Measurements from ENCODE around the gene BCAS1.

BCAS1 gene

DNA sequence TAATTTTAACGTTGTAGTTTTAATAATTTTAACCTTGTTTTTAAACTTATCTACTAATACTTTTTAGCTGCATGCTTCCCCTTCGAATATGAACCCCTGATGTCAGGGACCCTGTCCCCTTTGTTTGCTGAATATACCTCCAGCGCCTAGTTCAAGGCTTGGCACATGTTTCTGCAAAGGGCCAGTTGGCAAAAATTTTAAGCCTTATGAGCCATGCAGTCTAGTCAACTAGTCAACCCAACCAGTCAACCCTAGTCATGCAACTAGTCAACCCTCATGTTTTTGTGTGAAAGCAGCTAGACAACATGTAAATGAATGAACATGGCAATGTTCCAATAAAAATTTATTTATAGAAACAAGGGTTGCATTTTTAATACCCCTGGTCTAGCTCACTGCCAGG lies 119.8 kb downstream of the BCAS1 start:
- H3K4me1 Mint-ChIP-seq (ENCODE audit: low read depth) = peaks cover 33% of the 10 kb centered on the region
- no peak overlapping the region for H3K4me3 Mint-ChIP-seq
- H3K27ac Mint-ChIP-seq = peak overlapping the region; percentile 54
- intact Hi-C loops (cut with micrococcal nuclease) = no loop called here
- H3K27me3 Mint-ChIP-seq = no peaks in the 10 kb centered on the region
- no peaks in the 10 kb centered on the region for H3K9me3 Mint-ChIP-seq
- no peaks in the 10 kb centered on the region for H3K36me3 Mint-ChIP-seq (ENCODE audit: low read depth)

DNA sequence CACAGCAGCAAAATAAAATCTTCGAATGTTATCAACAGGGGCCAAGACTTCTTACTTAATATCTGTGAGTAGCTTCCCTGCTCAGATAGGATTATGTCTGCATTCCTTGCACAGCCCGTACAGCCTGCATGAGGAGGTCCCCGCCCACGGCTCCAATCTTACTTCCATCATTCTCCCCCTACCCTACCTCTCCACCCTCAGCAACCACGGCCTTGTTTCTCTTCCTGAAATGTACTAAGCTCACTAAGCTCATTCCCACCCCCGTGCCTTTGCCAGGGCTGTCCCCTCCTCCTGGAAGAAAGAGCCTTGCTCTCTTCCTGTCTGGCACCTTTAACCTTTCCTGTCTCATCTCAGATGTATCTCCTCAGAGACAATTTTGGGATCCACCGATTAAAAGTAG lies 120.4 kb downstream of the BCAS1 start:
- Mint-ChIP-seq H3K27ac (peak overlapping the region; percentile 54), H3K27me3 (no peaks in the 10 kb centered on the region), H3K9me3 (no peaks in the 10 kb centered on the region), H3K4me3 (no peak overlapping the region), H3K4me1 (ENCODE audit: low read depth) (peaks cover 33% of the 10 kb centered on the region), H3K36me3 (ENCODE audit: low read depth) (no peaks in the 10 kb centered on the region)
- intact Hi-C loops (cut with micrococcal nuclease) = no loop called here

DNA sequence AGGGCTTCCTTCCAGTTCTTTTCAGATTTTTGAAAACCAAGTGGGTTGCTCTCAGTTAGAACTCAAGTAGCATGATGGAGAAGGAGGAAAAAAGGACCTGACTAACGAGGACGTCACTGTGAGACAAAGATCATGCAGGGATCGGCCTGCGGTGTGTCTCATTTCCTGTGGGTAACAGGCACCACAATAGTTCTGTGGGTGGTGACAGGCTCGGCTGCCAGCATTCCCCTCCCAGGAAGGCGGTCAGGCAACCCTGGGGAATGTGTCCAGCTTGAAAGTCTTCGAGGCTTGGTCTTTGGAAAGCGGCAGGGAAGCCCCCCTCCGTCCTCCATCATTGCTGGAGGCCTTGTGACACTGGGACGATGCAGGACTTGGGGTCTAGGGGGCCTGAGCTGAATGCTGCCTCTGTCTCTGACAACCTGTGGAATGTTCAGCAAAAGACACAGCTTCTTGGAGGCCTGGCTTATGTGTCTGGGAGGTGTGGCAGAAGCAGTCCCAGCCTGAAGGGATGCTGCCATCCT lies 121.0 kb downstream of the BCAS1 start:
- H3K27me3 Mint-ChIP-seq = no peaks in the 10 kb centered on the region
- intact Hi-C loops (cut with micrococcal nuclease) = no loop called here
- H3K9me3 Mint-ChIP-seq = no peaks in the 10 kb centered on the region
- H3K4me3 Mint-ChIP-seq = no peak overlapping the region
- no peaks in the 10 kb centered on the region for H3K36me3 Mint-ChIP-seq (ENCODE audit: low read depth)
- H3K27ac Mint-ChIP-seq = peak overlapping the region; percentile 54
- peaks cover 34% of the 10 kb centered on the region for H3K4me1 Mint-ChIP-seq (ENCODE audit: low read depth)

DNA sequence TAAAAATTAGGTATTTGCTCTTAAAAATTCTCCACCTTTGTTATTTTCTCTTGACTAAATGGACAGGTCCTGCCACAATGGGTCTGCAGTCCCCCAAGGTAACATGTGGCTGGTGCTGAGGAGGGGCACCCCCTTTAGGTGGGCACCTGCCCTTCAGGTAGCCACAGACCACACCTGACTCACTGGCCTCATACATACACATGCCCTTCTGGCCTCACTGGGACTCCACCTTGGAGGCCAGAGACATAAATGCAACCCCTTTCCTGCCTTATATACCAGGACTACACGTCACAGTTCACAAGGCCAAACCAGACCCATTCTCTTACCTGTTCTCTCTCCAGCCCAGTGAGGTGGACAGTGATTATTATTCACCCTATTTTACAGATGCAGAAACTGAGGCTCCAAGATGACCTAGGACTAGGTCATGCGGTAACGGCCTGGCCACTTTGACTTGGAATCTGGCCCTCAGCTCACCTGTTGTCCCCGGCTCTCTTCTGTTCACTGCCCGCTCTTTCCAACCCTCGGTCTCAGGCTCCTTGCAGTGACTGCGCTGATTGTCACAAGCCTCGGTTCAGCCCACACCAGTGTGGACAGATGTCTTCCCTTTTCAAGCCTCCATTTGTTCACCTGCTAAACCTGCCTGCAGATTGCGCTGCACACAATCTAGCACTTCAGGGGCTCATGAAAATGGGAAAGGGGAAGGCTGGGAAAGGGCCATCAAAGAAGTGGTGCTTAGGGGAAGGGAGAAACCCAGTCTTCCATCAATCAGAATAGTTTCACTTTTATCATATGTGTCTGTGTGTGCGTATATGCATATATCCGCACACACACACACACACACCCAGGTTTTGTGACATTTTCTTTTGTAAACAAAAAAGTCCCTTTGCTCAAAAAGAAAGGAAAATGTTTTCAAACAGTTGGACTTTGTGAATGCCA lies 121.7 kb downstream of the BCAS1 start:
- no peak overlapping the region for H3K4me3 Mint-ChIP-seq
- H3K9me3 Mint-ChIP-seq = no peaks in the 10 kb centered on the region
- no peaks in the 10 kb centered on the region for H3K27me3 Mint-ChIP-seq
- H3K27ac Mint-ChIP-seq = peak overlapping the region; percentile 54
- no peaks in the 10 kb centered on the region for H3K36me3 Mint-ChIP-seq (ENCODE audit: low read depth)
- intact Hi-C loops (cut with micrococcal nuclease) = no loop called here
- H3K4me1 Mint-ChIP-seq (ENCODE audit: low read depth) = peaks cover 42% of the 10 kb centered on the region

DNA sequence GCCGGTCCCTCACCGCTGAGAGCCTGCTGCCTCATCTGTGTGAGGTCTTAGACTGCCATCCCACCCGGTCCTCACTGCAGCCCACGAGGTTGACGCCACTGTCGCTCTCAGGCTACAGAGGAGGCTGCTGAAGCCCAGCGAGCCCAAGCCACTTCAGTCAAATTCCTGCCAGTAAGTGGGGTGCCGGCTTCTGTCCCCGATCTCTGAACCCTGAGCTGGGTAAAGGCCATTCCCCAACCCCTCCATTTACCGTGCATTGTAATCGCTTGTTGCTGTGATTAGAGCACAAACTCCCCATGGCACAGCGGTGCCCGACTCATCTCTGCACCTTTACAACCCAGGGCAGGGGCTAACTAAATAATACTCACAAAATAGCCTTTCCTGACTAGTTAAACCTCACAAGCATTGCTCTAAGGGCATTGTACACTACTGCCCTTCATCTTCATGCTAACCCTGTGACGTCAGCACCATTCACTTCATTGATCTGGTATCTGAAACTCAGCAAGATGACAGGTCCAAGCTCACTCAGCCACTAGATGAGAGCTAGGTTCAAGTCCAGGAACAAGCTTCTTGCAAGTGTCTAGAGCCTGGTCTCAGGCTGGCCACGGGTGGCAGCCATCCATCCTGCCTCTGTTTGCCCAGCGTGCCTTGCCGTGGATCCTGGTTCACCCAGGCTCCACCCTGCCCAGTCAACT lies 122.7 kb downstream of the BCAS1 start:
- Mint-ChIP-seq H3K27ac (no peak overlapping the region), H3K27me3 (no peaks in the 10 kb centered on the region), H3K4me1 (ENCODE audit: low read depth) (peaks cover 50% of the 10 kb centered on the region), H3K36me3 (ENCODE audit: low read depth) (no peaks in the 10 kb centered on the region), H3K9me3 (no peaks in the 10 kb centered on the region), H3K4me3 (no peak overlapping the region)
- intact Hi-C loops (cut with micrococcal nuclease) = no loop called here

DNA sequence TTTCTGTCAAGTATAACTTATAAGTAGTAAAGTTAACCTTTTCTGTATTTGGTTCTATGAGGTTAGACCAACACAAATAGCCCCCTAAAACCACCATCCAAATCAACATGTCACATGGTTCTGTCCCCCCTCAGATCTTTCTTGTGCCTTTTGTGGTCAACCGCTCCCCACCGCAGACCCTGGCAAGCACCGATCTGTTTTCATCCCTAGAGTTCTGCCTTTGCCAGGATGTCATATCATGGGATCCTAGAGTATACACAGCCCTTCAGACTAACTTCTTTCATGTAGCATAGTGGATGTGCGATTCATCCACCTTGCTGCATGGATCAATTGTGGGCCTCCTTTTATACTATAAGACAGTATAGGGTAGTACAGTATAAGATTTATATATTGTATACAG lies 124.3 kb downstream of the BCAS1 start:
- Mint-ChIP-seq H3K4me3 (no peak overlapping the region), H3K4me1 (ENCODE audit: low read depth) (peaks cover 51% of the 10 kb centered on the region), H3K27me3 (no peaks in the 10 kb centered on the region), H3K27ac (no peak overlapping the region), H3K36me3 (ENCODE audit: low read depth) (no peaks in the 10 kb centered on the region), H3K9me3 (no peaks in the 10 kb centered on the region)
- intact Hi-C loops (cut with micrococcal nuclease) = no loop called here

DNA sequence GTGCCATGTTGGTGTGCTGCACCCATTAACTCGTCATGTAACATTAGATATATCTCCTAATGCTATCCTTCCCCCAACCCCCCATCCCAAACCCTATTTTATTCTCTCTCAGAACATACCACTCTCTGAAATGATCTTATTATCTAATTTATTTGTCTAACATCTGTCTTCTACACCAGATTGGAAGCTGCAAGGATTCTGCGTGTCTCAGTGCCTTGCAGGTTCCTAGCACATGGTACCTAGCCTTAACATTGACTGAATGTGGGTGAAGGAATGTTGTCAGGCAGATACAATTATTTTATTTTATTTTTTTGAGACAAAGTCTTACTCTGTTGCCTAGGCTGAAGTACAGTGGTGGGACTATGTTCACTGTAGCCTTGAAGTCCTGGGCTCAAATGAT lies 124.9 kb downstream of the BCAS1 start:
- peaks cover 57% of the 10 kb centered on the region for H3K4me1 Mint-ChIP-seq (ENCODE audit: low read depth)
- no peak overlapping the region for H3K27ac Mint-ChIP-seq
- H3K9me3 Mint-ChIP-seq = no peaks in the 10 kb centered on the region
- intact Hi-C loops (cut with micrococcal nuclease) = no loop called here
- H3K36me3 Mint-ChIP-seq (ENCODE audit: low read depth) = no peaks in the 10 kb centered on the region
- H3K27me3 Mint-ChIP-seq = no peaks in the 10 kb centered on the region
- H3K4me3 Mint-ChIP-seq = no peak overlapping the region

DNA sequence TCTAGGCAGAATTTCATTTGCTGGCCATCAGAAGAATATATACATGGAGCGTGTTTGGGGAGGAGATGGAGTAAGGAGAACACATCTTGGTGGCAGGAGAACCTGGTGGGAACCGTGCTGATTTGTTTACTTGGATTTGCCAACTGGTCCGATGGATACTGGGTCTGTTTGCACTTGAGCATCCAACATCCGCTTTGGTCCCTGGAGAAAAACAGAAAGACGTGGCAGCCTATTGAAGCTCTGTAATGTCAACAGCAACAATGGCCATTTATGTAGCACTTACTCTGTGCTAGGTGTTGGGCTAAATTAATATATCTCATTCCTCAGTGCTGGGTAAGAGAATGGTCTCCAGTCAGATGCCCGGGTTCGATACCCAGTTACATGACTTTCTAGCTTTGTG lies 125.6 kb downstream of the BCAS1 start:
- no peaks in the 10 kb centered on the region for H3K27me3 Mint-ChIP-seq
- no peaks in the 10 kb centered on the region for H3K9me3 Mint-ChIP-seq
- H3K27ac Mint-ChIP-seq = peak overlapping the region; percentile 69
- no peaks in the 10 kb centered on the region for H3K36me3 Mint-ChIP-seq (ENCODE audit: low read depth)
- peaks cover 56% of the 10 kb centered on the region for H3K4me1 Mint-ChIP-seq (ENCODE audit: low read depth)
- H3K4me3 Mint-ChIP-seq = no peak overlapping the region
- intact Hi-C loops (cut with micrococcal nuclease) = loop anchor here (5.0 kb wide), 2 partner anchors 72 to 258 kb away; no protein-coding TSS in a partner anchor

DNA sequence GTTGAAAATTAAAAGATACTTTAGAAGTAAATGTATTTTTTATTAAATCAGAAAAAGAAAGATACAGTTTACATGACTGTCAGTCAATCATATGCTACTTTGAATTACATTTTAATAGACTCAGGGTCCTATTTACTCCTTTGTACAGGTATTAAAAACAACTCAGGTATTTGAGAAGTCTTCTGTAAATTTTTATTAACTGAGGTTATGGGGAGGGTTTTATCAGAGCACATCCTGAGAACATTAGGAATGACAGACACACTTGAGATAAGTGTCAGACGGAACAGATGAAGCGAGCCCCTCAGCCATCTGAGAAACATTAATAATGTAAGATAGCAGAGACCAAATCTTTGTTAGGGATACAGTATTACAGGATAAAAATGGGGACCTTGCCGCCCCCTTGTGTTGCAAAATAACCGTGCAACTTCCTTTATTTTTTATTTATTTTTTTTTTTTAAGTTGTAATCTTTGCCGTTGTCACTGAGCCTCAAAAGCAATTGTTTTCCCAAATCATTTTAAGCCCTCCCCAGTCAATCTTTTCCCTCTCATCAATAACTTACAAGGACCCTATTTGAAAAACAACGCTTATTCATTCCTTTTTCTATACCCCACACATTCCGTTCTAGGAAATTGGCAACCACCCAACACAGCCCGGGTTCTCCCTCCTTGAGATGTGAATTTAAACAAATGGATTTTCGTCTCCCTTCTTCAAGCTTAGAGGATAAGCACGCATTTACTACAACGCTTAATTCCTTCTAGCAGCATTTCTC lies 126.7 kb downstream of the BCAS1 start:
- peak overlapping the region; percentile 69 for H3K27ac Mint-ChIP-seq

DNA sequence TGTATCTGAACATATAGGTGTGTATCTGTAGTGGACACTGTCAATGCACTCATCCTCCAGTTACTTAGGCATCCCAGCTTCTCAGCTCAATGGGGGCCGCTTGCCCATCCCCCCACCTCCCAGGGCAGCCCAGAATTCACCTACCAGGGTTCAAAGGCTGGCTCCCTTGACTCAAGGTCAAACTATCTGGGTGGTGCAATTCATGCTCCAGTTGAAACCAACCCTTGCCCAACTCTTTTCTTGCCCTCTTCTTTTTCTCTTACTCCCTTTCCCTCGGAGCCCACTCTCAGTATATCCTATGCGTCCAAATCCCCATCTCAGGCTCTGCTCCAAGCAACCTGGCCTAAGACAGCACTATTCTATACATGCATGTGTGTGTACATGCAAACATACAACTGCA lies 127.4 kb downstream of the BCAS1 start:
- intact Hi-C loops (cut with micrococcal nuclease) = loop anchor here (1.0 to 5.0 kb wide), 3 partner anchors 71 to 259 kb away; no protein-coding TSS in a partner anchor
- no peaks in the 10 kb centered on the region for H3K36me3 Mint-ChIP-seq (ENCODE audit: low read depth)
- H3K4me1 Mint-ChIP-seq (ENCODE audit: low read depth) = peaks cover 58% of the 10 kb centered on the region
- no peak overlapping the region for H3K27ac Mint-ChIP-seq
- no peaks in the 10 kb centered on the region for H3K27me3 Mint-ChIP-seq
- H3K9me3 Mint-ChIP-seq = no peaks in the 10 kb centered on the region
- H3K4me3 Mint-ChIP-seq = no peak overlapping the region

More for the DNA sequence above, 126.7 kb downstream of the BCAS1 start:
- Mint-ChIP-seq H3K27me3 (no peaks in the 10 kb centered on the region), H3K9me3 (no peaks in the 10 kb centered on the region), H3K4me1 (ENCODE audit: low read depth) (peaks cover 55% of the 10 kb centered on the region), H3K36me3 (ENCODE audit: low read depth) (no peaks in the 10 kb centered on the region), H3K4me3 (peak overlapping the region; percentile 68)
- intact Hi-C loops (cut with micrococcal nuclease) = loop anchor here (1.0 to 5.0 kb wide), 3 partner anchors 71 to 259 kb away; no protein-coding TSS in a partner anchor

DNA sequence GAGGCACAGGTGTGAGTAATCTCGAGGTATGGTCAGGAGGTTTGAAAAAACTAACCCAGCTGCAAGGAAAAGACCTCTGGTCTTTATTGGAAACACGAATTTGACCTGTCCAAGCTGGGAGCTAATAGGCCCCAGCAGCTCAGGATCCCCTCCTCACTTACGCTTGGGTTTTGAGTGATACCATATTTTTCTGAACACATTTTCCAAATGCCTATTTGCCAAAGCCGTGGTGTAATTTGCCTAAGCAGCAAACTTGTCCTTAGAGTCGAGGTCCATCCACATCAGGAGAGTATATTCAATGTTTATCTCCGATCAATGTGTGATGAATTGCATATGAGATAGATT lies 128.0 kb downstream of the BCAS1 start:
- Mint-ChIP-seq H3K36me3 (ENCODE audit: low read depth) (no peaks in the 10 kb centered on the region), H3K27me3 (no peaks in the 10 kb centered on the region), H3K27ac (no peak overlapping the region), H3K9me3 (no peaks in the 10 kb centered on the region), H3K4me3 (no peak overlapping the region), H3K4me1 (ENCODE audit: low read depth) (peaks cover 62% of the 10 kb centered on the region)
- intact Hi-C loops (cut with micrococcal nuclease) = loop anchor here (5.0 kb wide), 2 partner anchors 70 to 260 kb away; no protein-coding TSS in a partner anchor

DNA sequence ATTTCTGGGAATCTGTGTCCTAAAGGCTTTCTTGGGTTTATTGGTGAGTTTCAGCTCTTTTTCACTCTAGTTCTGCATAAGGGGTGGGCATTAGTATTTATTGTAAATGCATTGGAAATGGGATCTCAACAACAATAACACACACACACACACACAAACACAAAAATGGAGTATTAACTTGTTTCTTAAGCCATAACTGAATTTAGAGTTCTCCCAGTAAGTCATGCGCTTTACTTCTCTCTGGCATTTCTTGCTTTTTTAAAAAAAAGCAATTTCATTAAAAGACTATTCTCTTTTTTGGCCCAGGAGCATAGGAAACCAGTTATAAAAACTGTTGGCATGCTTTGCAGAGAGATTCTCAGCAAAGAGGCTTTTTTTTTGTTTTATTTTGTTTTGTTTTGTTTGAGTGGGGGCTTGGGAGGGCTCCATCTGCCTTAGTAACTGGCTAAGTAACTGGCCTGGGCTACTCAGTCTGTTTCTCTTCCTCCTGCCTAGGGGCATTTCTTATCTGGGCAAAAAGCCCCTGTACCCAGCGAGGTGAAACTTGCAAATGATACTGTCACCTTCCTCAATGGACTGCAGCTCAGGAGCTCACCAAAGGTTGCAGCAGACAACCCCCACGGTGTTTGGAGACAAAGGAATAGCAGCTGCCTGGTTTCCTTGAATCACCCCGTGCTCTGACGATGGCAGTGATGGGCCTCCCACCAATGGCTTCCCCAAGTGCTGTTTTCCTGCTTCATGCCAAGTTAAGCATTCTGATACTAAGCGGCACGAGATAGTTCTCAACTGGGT lies 128.5 kb downstream of the BCAS1 start:
- peak overlapping the region; percentile 82 for H3K27ac Mint-ChIP-seq
- intact Hi-C loops (cut with micrococcal nuclease) = loop anchor here (5.0 kb wide), 2 partner anchors 70 to 260 kb away; no protein-coding TSS in a partner anchor
- no peaks in the 10 kb centered on the region for H3K9me3 Mint-ChIP-seq
- no peaks in the 10 kb centered on the region for H3K27me3 Mint-ChIP-seq
- peak overlapping the region; percentile 53 for H3K4me3 Mint-ChIP-seq
- H3K36me3 Mint-ChIP-seq (ENCODE audit: low read depth) = no peaks in the 10 kb centered on the region
- peaks cover 62% of the 10 kb centered on the region for H3K4me1 Mint-ChIP-seq (ENCODE audit: low read depth)

Data from dendritic cell treated with granulocyte-macrophage colony-stimulating factor and Interleukin-4, amounts not matched to agents 40 ng/mL and 50 ng/mL, for 4 days (primary cell).